ENCODE results near the gene ZNF133.

Gene ZNF133

GRCh38 chr20:18364768-18365167 lies 76.4 kb downstream of the ZNF133 start:
- DNase-seq, result no peak

All from hematopoietic multipotent progenitor cell treated with erythropoietin and hydrocortisone succinate and interleukin-3 and kit ligand, for 4 days (in vitro differentiated cells).